Keratinocyte (primary cell): ENCODE data around the gene MAGOHB. TPM values are rescaled to one million over a fixed set of nuclear protein-coding genes. Genes with fewer than 3 reads are reported as not detected.
"Not testable (repeated sequence)": the region's sequence is repeated elsewhere in the genome, so short reads cannot be mapped to it uniquely, and the experiment has no call there.

ENCODE experiments used
- DNase-seq: peaks from one replicate; pipeline ENCODE4 v3.0.0-alpha.2; 2011; ENCODE audit warnings: low read depth, missing footprints, low spot score
- FAIRE-seq: peaks from 2 replicates; lab custom pipeline; 2011; peaks lifted over from hg19 to GRCh38; lab: Jason Lieb, UNC
- H2AFZ ChIP-seq: 2 replicates; pipeline ENCODE4 v1.6.0; 2012; ENCODE audit warnings: low read length, control low read depth, inconsistent platforms; ENCODE audit not compliant: control insufficient read depth
- H3K27ac ChIP-seq: 2 replicates; pipeline ENCODE4 v1.5.1; 2011; ENCODE audit warnings: low read length; ENCODE audit not compliant: control insufficient read depth, insufficient read depth
- H3K27me3 ChIP-seq: 3 replicates; pipeline ENCODE4 v1.6.0; 2011; ENCODE audit warnings: low read length; ENCODE audit not compliant: control insufficient read depth, insufficient read depth; ENCODE audit errors: extremely low read depth
- H3K36me3 ChIP-seq, 2 experiments: 2 replicates in 1 of 2; 3 replicates in 1 of 2; pipeline ENCODE4 v1.5.1; 2011; ENCODE audit warnings: low read length in 2 of 2, mild to moderate bottlenecking in 1 of 2; ENCODE audit not compliant: control insufficient read depth in 2 of 2, insufficient read depth in 2 of 2; ENCODE audit errors: extremely low read depth in 1 of 2
- H3K4me1 ChIP-seq: 3 replicates; pipeline ENCODE4 v1.5.1; 2011; ENCODE audit warnings: low read length; ENCODE audit not compliant: control insufficient read depth, insufficient read depth; ENCODE audit errors: extremely low read depth
- H3K4me2 ChIP-seq: 3 replicates; pipeline ENCODE4 v1.6.0; 2011; ENCODE audit warnings: low read depth, low read length; ENCODE audit not compliant: control insufficient read depth, insufficient read depth; ENCODE audit errors: extremely low read depth
- H3K4me3 ChIP-seq, 3 experiments: fragments of 200-600 bp in 1 of 3; sonication (generic) in 1 of 3; 2 replicates in 2 of 3; 3 replicates in 1 of 3; pipeline ENCODE4 v1.5.1; 2011 to 2016; ENCODE audit warnings: low read length in 3 of 3, mild to moderate bottlenecking in 3 of 3, control low read depth in 2 of 3, inconsistent platforms in 1 of 3, low read depth in 1 of 3, mixed read lengths in 1 of 3, mixed run types in 1 of 3, moderate library complexity in 1 of 3; ENCODE audit not compliant: control insufficient read depth in 2 of 3, insufficient read depth in 2 of 3; ENCODE audit errors: extremely low read depth in 1 of 3
- H3K79me2 ChIP-seq: 2 replicates; pipeline ENCODE4 v1.6.0; 2012; ENCODE audit warnings: low read length; ENCODE audit not compliant: control insufficient read depth, insufficient read depth
- H3K9ac ChIP-seq: 3 replicates; pipeline ENCODE4 v1.6.0; 2011; ENCODE audit warnings: low read length; ENCODE audit not compliant: control insufficient read depth, insufficient read depth; ENCODE audit errors: extremely low read depth
- H3K9me1 ChIP-seq: 3 replicates; pipeline ENCODE4 v1.6.0; 2011; ENCODE audit warnings: low read length; ENCODE audit not compliant: control insufficient read depth, insufficient read depth; ENCODE audit errors: extremely low read depth
- H3K9me3 ChIP-seq: 2 replicates; pipeline ENCODE4 v1.5.1; 2012; ENCODE audit warnings: low read depth, low read length; ENCODE audit not compliant: control insufficient read depth
- H4K20me1 ChIP-seq: 3 replicates; pipeline ENCODE4 v1.6.0; 2011; ENCODE audit warnings: low read length; ENCODE audit not compliant: control insufficient read depth, insufficient read depth; ENCODE audit errors: extremely low read depth
- EZH2 ChIP-seq: IDR thresholded peaks from one replicate; pipeline ENCODE4 v1.6.1; 2012; ENCODE audit warnings: inconsistent platforms, mild to moderate bottlenecking, low read length, moderate library complexity
- dilution Hi-C: fragments of 300-500 bp; cut with MboI; formaldehyde crosslinking; loops from one replicate; pipeline ENCODE4 v1.7.0; 2020; ENCODE audit warnings: low sequenced_read_pairs; ENCODE audit not compliant: extremely low pct_ligation_motif_present
- polyA plus RNA-seq, 5 experiments: library from polyadenylated mRNA; depleted of rRNA in 3 of 5; stranded (reverse) in 3 of 5; stranded (forward) in 1 of 5; unstranded in 1 of 5; fragments of >200 nt; gene quantifications; 1 replicate in 1 of 5; 2 replicates in 3 of 5; 3 replicates in 1 of 5; pipeline versions ENCODE4 v1.2.1 to v1.2.3, GENCODE V29; 2011 to 2012; ENCODE audit warnings: missing spikeins in 2 of 5, low read depth in 1 of 5, low replicate concordance in 1 of 5
- TF ChIP-seq, protein P1 (sequence below), 3 experiments: IDR thresholded peaks in 1 of 3; conservative IDR thresholded peaks in 1 of 3; optimal IDR thresholded peaks in 1 of 3; 2 replicates in 2 of 3; 3 replicates in 1 of 3; pipeline versions ENCODE3 to v1.5.1; 2011; ENCODE audit warnings: low read length in 3 of 3, mild to moderate bottlenecking in 3 of 3, moderate library complexity in 2 of 3, control low read depth in 1 of 3, inconsistent platforms in 1 of 3; ENCODE audit not compliant: insufficient read depth in 2 of 3; ENCODE audit errors: extremely low read depth in 1 of 3

MAGOHB gene
- polyA plus RNA-seq, 1 donor (not counting 4 experiments of a cell fraction or from before 2014, with no cell fraction given), result 34.2 TPM

GRCh38 chr12:10612984-10613348, 443 bp downstream of the MAGOHB start:
- Histone ChIP-seq H3K9me3 (no peaks in the 10 kb centered on the region), H3K27me3 (no peaks in the 10 kb centered on the region), H3K9ac (peak overlapping the region; percentile 99), H2AFZ (peak overlapping the region; percentile 91), H4K20me1 (no peaks in the 10 kb centered on the region), H3K4me2 (peak overlapping the region; percentile 99), H3K27ac (peak overlapping the region; percentile 99), H3K79me2 (peaks cover 22% of the 10 kb centered on the region), H3K4me3 (peak overlapping the region; percentile 77 to 97 (median 82)), H3K9me1 (no peaks in the 10 kb centered on the region), H3K36me3 (peaks cover 0 to 3% of the 10 kb centered on the region in 2 experiments), H3K4me1 (peaks cover 22% of the 10 kb centered on the region)
- dilution Hi-C loops, result no loop called here
- TF ChIP-seq, protein P1, sequence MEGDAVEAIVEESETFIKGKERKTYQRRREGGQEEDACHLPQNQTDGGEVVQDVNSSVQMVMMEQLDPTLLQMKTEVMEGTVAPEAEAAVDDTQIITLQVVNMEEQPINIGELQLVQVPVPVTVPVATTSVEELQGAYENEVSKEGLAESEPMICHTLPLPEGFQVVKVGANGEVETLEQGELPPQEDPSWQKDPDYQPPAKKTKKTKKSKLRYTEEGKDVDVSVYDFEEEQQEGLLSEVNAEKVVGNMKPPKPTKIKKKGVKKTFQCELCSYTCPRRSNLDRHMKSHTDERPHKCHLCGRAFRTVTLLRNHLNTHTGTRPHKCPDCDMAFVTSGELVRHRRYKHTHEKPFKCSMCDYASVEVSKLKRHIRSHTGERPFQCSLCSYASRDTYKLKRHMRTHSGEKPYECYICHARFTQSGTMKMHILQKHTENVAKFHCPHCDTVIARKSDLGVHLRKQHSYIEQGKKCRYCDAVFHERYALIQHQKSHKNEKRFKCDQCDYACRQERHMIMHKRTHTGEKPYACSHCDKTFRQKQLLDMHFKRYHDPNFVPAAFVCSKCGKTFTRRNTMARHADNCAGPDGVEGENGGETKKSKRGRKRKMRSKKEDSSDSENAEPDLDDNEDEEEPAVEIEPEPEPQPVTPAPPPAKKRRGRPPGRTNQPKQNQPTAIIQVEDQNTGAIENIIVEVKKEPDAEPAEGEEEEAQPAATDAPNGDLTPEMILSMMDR (optimal IDR thresholded peaks at IDR 0.05 in 1 of 3, IDR thresholded peaks at IDR 0.05 in 1 of 3, conservative IDR thresholded peaks at IDR 0.05 in 1 of 3; ENCODE audit: extremely low read depth in 1 of 3, insufficient read depth in 2 of 3, low read length in 3 of 3), result no peak
- no peak for TF ChIP-seq EZH2
- FAIRE-seq, result no peak
- DNase-seq, result no peak

GRCh38 chr12:10612110-10612509, 1.3 kb downstream of the MAGOHB start:
- dilution Hi-C loops, result no loop called here
- peak overlapping the region; percentile 99 for H3K27ac ChIP-seq
- no peaks in the 10 kb centered on the region for H4K20me1 ChIP-seq
- no peak for TF ChIP-seq EZH2
- TF ChIP-seq, protein P1 (optimal IDR thresholded peaks at IDR 0.05 in 1 of 3, IDR thresholded peaks at IDR 0.05 in 1 of 3, conservative IDR thresholded peaks at IDR 0.05 in 1 of 3; ENCODE audit: extremely low read depth in 1 of 3, insufficient read depth in 2 of 3, low read length in 3 of 3), result no peak
- H3K27me3 ChIP-seq, result no peaks in the 10 kb centered on the region
- no peak overlapping the region for H2AFZ ChIP-seq
- peaks cover 0 to 5% of the 10 kb centered on the region in 2 experiments for H3K36me3 ChIP-seq
- peaks cover 22% of the 10 kb centered on the region for H3K79me2 ChIP-seq
- H3K4me3 ChIP-seq, result peak overlapping the region in 2 of 3 experiments; percentile 82 to 97
- peak overlapping the region; percentile 99 for H3K9ac ChIP-seq
- no peaks in the 10 kb centered on the region for H3K9me1 ChIP-seq
- peaks cover 18% of the 10 kb centered on the region for H3K4me1 ChIP-seq
- DNase-seq (no peak), FAIRE-seq (no peak)
- H3K4me2 ChIP-seq, result peak overlapping the region; percentile 99
- H3K9me3 ChIP-seq, result no peaks in the 10 kb centered on the region

DNA sequence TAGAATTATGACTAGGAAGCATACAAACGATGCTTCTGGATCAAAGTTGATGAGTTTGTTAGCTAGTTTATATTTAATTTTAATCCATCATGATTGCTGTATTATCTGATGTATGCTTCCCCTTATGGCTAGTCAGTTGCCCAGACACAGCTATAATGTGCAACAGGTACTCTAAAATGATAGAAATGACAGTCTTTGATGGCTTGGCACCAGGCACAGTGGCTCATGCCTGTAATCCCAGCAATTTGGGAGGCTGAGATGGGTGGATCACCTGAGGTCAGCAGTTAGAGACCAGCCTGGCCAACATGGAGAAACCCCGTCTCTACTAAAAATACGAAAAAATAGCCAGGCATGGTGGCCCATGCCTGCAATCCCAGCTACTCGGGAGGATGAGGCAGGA, 2.2 kb downstream of the MAGOHB start:
- H3K9ac ChIP-seq, H3K4me3 ChIP-seq, H3K9me1 ChIP-seq, H3K27me3 ChIP-seq, H3K27ac ChIP-seq, DNase-seq, H3K9me3 ChIP-seq, H4K20me1 ChIP-seq, FAIRE-seq, dilution Hi-C loops, H3K36me3 ChIP-seq, H2AFZ ChIP-seq, H3K4me2 ChIP-seq: not testable (repeated sequence)
- Histone ChIP-seq H3K79me2 (peaks cover 22% of the 10 kb centered on the region), H3K4me1 (peaks cover 18% of the 10 kb centered on the region)
